ENCODE results near the gene NOVA1.
"Not testable (repeated sequence)": the region's sequence is repeated elsewhere in the genome, so short reads cannot be mapped to it uniquely, and the experiment has no call there.

NOVA1 gene, protein sequence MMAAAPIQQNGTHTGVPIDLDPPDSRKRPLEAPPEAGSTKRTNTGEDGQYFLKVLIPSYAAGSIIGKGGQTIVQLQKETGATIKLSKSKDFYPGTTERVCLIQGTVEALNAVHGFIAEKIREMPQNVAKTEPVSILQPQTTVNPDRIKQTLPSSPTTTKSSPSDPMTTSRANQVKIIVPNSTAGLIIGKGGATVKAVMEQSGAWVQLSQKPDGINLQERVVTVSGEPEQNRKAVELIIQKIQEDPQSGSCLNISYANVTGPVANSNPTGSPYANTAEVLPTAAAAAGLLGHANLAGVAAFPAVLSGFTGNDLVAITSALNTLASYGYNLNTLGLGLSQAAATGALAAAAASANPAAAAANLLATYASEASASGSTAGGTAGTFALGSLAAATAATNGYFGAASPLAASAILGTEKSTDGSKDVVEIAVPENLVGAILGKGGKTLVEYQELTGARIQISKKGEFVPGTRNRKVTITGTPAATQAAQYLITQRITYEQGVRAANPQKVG

DNA sequence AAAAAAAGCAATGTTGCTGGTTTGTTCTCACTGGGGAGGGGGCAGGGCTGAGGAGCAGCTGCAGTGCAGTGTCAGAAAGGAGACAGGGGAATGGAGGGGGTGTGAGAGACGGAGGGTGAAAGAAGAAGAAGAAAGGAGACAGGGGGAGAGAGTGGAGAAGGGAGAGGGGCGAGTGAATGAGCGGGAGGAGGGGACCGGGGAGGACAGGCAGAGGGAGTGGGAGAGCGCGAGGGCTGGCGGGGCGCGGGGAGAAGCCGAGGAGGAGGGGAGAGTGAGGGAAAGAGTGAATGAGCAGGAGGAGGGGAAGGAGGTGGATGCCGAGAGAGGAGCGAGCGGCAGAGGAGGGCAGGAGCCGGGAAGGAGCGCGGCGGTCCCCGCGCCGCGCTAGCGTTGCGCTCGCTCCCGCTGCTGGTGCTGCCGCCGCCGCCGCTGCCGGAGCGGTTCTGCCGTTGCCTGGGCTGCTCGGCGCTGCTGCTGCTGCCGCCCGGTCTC is at the start of gene NOVA1:
Gene NOVA1, minus strand, starts transcription at position 445 of the 492 bp plus-strand sequence. CDS start 597 bp downstream, outside the sequence.
- DNase-seq (ENCODE audit: low read depth in 1 of 2, low spot score in 1 of 2), result no peak

DNA sequence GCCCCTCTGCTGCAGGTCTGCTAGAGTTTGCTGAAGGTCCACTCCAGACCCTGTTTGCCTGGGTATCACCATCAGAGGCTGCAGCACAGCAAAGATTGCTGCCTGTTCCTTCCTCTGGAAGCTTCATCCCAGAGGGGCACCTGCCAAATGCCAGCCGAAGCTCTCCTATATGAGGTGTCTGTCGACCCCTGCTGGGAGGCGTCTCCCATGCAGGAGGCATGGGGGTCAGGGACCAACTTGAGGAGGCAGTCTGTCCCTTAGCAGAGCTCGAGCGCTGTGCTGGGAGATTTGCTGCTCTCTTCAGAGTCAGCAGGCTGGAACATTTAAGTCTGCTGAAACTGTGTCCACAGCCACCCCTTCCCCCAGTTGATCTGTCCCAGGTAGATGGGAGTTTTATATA is 47.2 kb upstream of the NOVA1 start:
- not testable (repeated sequence) for DNase-seq (ENCODE audit: low read depth in 1 of 2, low spot score in 1 of 2)

DNA sequence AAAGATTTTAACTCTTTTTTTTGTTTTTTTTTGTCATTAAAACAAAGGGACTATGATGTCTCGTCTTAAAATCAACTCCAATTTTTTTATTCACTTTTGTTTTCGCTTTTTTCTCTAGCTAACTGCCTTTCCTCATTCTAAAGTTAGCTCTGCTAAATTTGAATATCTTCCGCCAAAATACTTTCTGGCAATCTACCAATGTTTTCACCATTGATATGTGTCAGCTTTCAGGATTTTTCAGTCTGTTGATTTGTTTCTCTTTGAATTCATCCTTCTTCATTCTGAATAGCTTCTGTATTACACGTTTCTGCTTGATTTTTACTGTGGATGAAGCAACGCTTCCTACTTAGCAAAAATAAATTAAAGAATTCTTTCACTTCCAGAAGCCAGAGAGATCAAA is 38.7 kb upstream of the NOVA1 start:
- no peak for DNase-seq (ENCODE audit: low read depth in 1 of 2, low spot score in 1 of 2)

DNA sequence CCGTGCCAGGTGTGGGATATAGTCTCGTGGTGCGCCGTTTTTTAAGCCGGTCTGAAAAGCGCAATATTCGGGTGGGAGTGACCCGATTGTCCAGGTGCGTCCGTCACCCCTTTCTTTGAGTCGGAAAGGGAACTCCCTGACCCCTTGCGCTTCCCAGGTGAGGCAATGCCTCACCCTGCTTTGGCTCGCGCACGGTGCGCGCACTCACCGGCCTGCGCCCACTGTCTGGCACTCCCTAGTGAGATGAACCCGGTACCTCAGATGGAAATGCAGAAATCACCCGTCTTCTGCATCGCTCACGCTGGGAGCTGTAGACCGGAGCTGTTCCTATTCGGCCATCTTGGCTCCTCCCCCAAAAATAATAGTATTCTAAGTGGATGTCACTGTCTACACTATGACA is 37.1 kb upstream of the NOVA1 start:
- DNase-seq (ENCODE audit: low read depth in 1 of 2, low spot score in 1 of 2), result not testable (repeated sequence)

DNA sequence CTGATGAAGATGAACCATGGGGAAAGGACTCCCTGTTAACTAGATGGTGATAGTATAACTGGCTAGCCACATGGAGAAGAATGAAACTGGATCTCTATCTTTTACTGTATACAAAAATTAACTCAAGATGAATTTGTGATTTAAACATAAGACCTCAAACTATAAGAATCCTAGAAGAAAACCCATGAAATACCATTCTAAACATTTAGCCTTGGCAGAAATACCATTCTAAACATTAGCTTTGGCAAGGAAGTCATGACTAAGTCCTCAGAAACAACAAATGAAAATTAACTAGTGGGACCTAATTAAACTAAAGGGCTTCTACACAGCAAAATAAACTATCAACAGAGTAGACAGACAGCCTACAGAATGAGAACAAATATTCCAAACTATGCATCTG is 28.4 kb upstream of the NOVA1 start:
- DNase-seq (ENCODE audit: low read depth in 1 of 2, low spot score in 1 of 2), result no peak

DNA sequence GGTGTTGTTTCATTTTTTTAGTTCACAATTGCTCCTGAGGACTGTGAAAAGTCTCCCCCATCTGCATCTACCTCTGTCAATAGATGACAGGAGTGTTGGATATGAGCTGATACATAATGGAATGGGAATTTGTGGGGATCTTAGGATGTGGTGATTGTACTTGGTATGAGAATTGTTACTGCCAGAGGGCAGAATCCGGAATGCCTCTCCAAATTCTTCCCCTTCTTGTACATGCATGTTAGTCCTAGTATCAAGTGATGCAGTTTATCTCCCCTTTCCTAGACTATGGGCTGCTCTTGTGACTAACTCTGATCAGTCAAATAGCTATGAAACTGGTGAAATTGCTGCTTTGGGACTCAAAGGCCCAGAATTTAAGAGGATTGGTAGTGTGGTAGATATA is 24.8 kb upstream of the NOVA1 start:
- no peak for DNase-seq (ENCODE audit: low read depth in 1 of 2, low spot score in 1 of 2)

DNA sequence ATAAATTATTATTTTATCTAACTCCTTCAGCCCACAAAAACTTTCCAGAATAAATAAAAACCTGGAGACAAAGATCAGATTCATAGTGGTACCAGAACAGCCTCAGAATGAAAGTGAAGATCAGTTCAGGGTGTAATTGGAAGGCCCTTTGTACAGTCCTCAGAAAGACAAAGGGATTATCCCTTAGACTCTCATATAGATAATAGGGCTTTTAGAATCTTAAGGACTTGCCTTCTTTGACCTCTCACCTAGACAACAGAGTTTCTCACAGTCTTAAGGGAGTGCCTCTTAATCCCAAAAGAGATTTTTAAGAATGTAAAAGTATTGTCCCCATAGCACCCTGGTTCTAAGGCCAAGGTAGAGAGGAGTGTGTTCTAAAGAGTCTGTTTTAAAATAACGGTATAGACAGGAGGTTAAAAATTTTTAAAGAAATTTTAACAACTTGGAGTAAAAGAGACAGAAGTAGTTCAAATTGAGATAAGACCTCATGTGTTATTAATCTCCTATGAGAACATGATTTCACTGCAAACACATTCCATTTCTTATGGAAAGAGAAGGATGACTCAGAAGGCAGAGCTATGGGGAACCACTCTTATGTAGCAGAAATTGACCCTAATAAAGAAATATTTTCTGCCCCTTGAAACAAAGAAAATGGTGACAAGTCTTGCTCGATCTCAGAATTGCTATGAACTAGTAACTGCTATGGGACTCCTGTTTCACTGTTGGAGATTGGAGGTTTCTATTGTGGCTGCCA is 24.2 kb upstream of the NOVA1 start:
- DNase-seq (ENCODE audit: low read depth in 1 of 2, low spot score in 1 of 2), result no peak

DNA sequence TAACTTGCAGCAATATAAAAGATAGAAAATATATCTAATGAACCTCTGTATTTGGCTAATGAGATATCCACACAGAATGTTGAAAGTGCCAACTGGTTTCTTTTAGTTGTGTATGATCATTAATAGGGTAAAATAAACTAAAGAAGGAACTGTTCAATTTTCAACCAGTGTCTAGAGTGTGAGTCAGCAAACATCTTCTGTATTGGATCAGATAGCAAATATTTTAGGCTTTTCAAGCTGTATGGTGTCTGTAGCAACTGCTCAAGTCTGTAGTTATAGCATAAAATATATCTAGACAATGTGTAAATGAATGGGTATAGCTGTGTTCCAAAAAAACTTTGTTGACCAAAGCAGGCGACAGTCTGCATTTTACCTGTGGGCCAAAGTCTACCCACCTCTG is 23.5 kb upstream of the NOVA1 start:
- no peak for DNase-seq (ENCODE audit: low read depth in 1 of 2, low spot score in 1 of 2)

DNA sequence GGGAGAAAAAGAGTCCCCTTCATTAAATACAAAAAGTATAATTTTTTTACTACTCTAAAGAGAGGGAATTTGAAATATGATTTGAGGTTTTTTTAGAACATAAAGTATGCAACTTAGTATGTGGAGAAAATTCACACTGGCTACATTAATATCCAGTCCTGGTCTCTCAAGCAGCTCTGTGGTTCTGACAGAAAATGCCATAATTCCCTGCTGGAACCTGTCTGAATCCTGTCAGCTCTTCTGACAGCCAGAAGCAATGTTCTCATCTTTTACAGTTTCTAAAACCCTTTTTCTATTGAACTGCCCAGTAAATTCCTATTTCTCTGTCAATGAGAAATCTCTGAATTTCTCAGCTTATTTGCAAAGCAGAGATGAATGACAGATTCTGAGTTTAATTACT is 13.4 kb upstream of the NOVA1 start:
- no peak for DNase-seq (ENCODE audit: low read depth in 1 of 2, low spot score in 1 of 2)

DNA sequence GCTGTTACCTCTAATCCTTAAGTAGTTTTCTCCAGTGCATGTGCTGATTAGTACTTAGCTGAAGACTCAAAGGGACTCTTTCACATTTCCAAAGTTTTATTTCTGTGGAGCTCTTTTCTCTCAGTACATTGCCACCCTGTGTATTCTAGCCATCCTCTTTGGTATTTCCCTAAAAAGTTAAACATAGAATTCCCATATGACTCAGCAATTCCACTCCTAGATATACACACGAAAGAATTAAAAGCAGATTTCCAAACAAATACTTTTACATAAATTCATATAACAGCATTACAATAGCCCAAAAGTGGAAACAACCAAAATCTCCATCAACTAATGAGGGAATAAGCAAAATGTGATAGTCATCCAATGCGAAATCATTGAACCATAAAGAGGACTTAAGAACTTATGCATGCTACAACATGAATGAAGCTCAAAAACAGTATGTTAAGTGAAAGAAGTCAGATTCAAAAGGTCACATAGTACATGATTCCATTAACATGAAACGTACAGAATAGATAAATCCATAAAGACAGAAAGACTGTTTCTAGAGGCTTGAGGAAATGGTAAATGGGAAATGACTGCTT is 9.0 kb upstream of the NOVA1 start:
- DNase-seq (ENCODE audit: low read depth in 1 of 2, low spot score in 1 of 2), result no peak

DNA sequence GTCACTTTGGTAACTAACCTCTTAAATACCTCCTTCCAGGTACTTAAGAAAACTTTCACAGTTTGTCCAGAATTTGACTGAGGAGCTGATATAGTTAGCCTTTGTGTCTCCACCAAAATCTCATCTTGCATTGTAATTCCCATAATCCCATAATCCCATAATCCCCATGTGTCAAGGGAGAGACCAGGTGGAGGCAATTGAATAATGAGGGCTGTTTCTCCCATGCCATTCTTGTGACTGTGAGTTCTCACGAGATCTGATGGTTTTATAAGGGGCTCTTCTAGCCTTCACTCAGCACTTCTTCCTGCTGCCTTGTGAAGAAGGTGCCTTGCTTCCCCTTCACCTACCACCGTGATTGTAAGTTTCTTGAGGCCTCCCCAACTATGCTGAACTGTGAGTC is 7.8 kb upstream of the NOVA1 start:
- DNase-seq (ENCODE audit: low read depth in 1 of 2, low spot score in 1 of 2), result no peak

DNA sequence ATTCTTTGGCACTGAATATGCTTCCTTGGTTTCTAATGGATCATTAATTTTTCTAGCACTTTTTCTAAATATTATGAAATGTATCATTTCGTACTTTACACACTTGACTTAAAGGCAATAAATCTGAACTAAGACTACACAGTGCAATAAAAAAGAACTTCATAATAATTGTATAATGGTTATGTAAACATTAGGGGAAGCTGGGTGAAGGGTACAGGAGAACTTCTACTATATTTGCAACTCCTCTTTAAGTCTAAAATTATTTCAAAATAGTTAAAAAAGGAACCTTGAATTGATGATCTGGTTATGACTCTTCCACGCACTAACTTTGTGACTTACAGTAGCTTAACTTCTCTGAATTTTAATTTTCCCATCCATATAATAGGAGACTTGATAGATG is 5.1 kb upstream of the NOVA1 start:
- no peak for DNase-seq (ENCODE audit: low read depth in 1 of 2, low spot score in 1 of 2)

DNA sequence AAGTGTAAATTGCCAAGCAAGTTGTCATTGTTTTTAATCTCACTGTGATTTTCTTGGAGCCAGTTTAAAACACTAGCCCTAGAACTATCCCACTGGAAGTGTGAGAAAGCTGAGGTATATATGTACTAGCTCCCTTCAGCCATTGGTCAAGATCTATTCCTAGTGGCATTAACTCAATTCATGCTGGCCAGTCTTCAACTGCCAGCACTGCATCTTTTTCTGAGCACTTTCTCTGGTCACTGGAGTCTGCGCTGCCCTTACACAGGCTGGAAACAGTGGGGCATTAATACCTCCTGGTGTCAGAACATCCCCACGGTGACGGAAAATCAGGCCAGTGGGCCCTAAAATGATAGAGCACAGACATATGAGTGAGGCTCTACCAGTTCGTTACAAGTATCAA is 4.0 kb upstream of the NOVA1 start:
- no peak for DNase-seq (ENCODE audit: low read depth in 1 of 2, low spot score in 1 of 2)

DNA sequence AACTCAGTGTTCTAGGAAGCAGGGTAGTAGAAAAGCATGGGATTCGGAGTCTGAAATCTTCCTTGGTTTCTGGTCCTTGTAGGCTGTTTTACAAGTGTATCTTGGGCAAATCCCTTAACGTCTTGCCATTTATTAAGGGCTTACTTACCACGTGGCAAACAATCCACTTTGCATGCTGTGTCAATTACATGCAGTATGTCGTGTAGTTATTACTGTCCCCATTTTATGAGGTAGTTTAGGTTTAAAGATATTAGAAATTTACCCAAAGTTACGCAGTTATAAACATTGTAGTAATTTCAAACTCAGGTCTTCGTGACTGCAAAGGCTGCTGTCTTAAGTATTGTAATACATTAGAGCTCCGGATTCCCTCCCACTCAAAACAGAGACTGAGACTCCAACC is 1.5 kb upstream of the NOVA1 start:
- DNase-seq (ENCODE audit: low read depth in 1 of 2, low spot score in 1 of 2), result no peak

DNA sequence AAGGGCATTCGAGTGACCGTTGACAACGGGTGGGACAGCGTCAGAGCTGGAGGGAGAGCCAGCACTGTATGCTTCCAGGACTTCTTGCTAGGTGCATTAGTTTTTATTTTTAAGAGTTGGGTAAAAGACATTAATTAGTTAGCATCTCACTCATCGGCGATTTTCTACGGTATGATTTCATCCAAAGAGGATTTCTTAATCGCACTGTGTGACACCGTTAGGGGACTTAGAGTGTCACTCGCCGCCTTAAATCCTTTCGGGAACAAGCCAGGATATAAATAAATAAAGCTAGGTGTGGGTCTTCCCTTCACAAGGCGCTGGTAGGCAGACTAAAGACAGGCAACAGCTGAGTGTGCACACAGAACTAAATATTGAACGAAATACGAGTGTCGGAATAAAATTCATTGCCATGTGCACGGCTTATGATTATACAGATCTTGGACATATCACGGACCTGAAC is 869 bp upstream of the NOVA1 start:
- no peak for DNase-seq (ENCODE audit: low read depth in 1 of 2, low spot score in 1 of 2)

DNA sequence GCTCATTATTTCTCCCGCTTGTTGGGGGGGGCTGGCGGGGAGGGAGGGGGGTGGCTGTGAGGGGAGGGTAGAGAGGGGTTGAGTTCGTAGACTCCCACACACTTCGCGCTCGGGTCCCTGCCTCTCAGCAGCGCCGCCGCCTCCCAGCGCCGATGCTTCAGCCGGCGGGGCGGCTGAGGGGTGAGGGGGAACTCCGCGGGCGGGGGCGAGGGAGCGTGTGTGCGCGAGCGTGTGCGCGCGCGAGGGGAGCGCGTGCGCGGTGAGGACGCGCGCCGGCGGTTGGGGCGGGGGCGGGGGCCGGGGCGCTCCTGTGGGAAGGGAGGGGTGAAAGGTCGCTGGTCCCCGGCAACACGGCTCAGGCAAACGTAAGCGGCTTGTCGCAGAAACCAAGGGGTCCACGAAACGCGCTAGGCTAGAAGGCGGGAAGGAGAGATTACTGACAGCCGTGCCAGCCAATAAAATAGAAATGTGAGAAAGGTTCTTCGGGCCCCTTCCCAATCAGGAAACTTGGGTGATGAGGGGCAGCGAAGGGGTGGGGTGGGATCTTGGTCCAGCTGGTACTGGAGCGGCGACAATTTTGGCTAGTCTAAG is 343 bp upstream of the NOVA1 start:
- DNase-seq (ENCODE audit: low read depth in 1 of 2, low spot score in 1 of 2), result no peak

DNA sequence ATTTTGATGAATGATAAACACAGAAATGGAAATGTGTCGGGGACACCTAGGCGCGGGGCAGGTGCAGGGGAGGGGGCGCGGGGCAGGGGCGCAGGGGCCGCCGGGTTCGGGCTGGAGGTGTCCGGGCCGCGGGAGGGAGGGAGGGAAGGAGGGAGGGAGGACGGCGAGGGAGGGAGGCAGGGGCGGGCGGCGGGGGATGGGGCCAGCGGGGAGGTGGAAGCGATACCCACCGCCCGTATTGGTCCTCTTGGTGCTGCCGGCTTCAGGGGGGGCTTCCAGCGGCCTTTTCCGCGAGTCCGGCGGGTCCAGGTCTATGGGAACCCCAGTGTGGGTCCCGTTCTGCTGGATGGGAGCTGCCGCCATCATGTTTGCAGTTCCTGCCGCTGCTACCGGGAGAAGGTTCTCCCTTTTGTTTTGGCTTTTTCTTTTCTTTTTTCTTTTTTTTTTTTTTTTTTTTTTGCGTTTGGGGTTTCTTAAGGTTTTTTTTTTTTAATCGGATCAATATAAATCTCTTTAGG is 703 bp downstream of the NOVA1 start:
- DNase-seq (ENCODE audit: low read depth in 1 of 2, low spot score in 1 of 2), result no peak

DNA sequence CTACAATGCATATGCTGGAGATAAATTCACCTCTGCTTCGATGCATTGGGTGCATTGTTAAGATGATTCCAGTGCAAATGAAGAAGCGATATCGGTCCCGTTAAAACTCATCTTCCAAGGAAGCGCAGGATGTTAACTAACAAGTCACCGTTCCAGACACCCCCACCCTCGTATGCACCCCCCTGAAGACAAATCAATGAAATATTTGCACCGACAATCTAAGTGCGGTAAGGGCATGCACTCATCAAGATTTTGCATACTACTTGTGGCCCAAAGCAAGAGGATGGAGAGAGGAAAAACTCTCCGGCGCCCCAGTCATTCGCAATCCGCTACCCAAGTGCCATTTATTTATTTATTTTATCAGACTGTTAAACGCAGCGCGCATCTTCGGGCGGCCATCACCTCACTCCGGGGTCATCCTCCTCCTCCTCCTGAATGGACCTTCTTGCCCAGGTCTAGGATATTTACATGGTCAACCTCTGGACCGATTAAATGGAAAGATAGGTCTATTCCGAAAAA is 1.2 kb downstream of the NOVA1 start:
- DNase-seq (ENCODE audit: low read depth in 1 of 2, low spot score in 1 of 2), result no peak

DNA sequence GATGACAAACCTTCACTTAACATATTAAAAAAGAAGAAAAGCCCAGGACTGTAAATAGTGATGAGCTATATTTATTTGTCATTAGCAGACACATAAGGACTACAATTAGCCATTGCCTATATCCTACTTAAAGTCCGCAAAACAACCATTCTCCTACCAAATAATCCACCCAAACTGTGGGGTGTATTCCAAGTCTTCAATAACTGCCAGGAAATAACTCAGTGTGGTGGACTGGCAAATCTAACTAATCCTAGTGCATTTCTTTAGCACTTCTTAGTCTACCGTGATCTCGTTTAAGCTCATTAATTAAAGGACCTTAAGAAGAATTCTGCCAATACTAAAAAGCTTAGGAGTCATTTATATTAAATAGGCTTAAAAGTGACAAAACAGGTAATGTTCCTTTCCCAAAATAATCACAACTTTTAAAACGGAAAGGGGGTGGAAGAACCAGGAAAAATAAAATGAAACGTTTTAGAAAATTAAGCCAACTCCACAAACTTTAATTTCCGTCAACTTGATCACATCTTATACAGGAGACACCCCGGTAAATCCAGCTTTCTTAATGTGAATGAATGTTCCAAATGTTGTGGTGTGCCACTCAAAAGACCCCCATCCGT is 1.8 kb downstream of the NOVA1 start:
- no peak for DNase-seq (ENCODE audit: low read depth in 1 of 2, low spot score in 1 of 2)

DNA sequence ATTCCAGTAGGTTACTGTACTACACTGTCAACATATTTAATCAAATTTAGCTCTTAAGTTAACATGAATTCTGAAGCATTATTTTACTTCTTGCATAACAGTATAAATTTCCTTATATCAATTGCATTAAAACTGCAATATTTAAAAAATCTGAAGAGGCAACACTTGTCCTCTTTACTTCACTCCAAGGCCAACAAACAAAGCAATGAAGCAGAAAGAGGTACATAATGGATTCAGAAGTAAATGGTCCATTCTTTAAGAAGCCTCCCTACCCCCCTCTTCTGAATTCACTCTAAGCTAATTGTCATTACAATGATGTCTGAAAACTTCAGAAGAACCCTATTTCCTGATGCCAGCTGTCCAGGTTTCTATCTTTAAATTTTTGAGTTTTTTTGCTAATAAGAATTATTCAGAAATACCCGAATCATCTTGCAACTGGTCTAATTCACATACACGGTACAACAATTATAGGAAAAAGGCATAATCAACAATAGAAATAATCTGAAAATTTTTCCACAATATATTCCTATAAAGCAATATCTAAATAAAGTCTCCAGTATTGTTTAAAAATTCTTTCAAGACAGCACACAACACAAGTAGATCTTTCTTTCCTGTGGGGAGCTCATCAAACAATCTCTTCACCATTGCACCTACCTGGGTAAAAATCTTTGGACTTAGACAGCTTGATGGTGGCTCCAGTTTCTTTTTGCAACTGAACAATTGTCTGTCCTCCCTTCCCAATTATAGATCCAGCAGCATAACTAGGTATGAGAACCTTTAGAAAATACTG is 2.9 kb downstream of the NOVA1 start:
- DNase-seq (ENCODE audit: low read depth in 1 of 2, low spot score in 1 of 2), result no peak

Measured in activated CD4-positive, alpha-beta T cell treated with anti-CD3 and anti-CD28 coated beads, Interleukin-2, amount 50 U/mL, for 24 hours (primary cell).